ENCODE measurements around the gene AHI1.

The AHI1 gene

GRCh38 chr6:135334169-135334568 lies 163.4 kb downstream of the AHI1 start:
- no peak overlapping the region for H3K4me3 ChIP-seq (ENCODE audit: control insufficient read depth, low read depth, low read length)
- no peak for TF ChIP-seq CTCF (conservative IDR thresholded peaks at IDR 0.05; ENCODE audit: control insufficient read depth, insufficient read depth, low read depth, low read length)
- peak; percentile 83 for DNase-seq (ENCODE audit: low read depth)

- peak; percentile 29 for DNase-seq (ENCODE audit: low read depth)
- no peak for TF ChIP-seq CTCF (conservative IDR thresholded peaks at IDR 0.05; ENCODE audit: control insufficient read depth, insufficient read depth, low read depth, low read length)
- no peak overlapping the region for H3K4me3 ChIP-seq (ENCODE audit: control insufficient read depth, low read depth, low read length)
These were observed 166.5 kb downstream of the AHI1 start for GRCh38 chr6:135331002-135331401.

GRCh38 chr6:135329851-135330803 lies 167.4 kb downstream of the AHI1 start:
- no peak for TF ChIP-seq CTCF (conservative IDR thresholded peaks at IDR 0.05; ENCODE audit: control insufficient read depth, insufficient read depth, low read depth, low read length)
- H3K4me3 ChIP-seq (ENCODE audit: control insufficient read depth, low read depth, low read length): no peak overlapping the region
- DNase-seq (ENCODE audit: low read depth): no peak

GRCh38 chr6:135328136-135328535 lies 169.4 kb downstream of the AHI1 start:
- DNase-seq (ENCODE audit: low read depth): no peak
- no peak overlapping the region for H3K4me3 ChIP-seq (ENCODE audit: control insufficient read depth, low read depth, low read length)
- TF ChIP-seq CTCF (conservative IDR thresholded peaks at IDR 0.05; ENCODE audit: control insufficient read depth, insufficient read depth, low read depth, low read length): no peak

GRCh38 chr6:135325624-135326424 lies 171.7 kb downstream of the AHI1 start:
- no peak overlapping the region for H3K4me3 ChIP-seq (ENCODE audit: control insufficient read depth, low read depth, low read length)
- no peak for TF ChIP-seq CTCF (conservative IDR thresholded peaks at IDR 0.05; ENCODE audit: control insufficient read depth, insufficient read depth, low read depth, low read length)
- peak; percentile 21 for DNase-seq (ENCODE audit: low read depth)

- no peak overlapping the region for H3K4me3 ChIP-seq (ENCODE audit: control insufficient read depth, low read depth, low read length)
- DNase-seq (ENCODE audit: low read depth): no peak
- no peak for TF ChIP-seq CTCF (conservative IDR thresholded peaks at IDR 0.05; ENCODE audit: control insufficient read depth, insufficient read depth, low read depth, low read length)
These were observed 173.0 kb downstream of the AHI1 start for GRCh38 chr6:135324531-135324930.
